ENCODE data around the gene ZNF777. TPM values are rescaled to one million over a fixed set of nuclear protein-coding genes. Genes with fewer than 3 reads are reported as not detected.

The ZNF777 gene
- polyA plus RNA-seq, 1 donor from 2014 or later: 6.1 TPM

GRCh38 chr7:149467321-149467859 lies 6.5 kb upstream of the ZNF777 start:
- TF ChIP-seq EP300 (conservative IDR thresholded peaks at IDR 0.05; ENCODE audit: poor library complexity, severe bottlenecking) (no peak), REST (IDR thresholded peaks at IDR 0.05; ENCODE audit: borderline replicate concordance) (no peak), RAD21 (conservative IDR thresholded peaks at IDR 0.05) (no peak), TAF1 (IDR thresholded peaks at IDR 0.05; ENCODE audit: low read depth) (no peak), SMC3 (conservative IDR thresholded peaks at IDR 0.05; ENCODE audit: poor library complexity) (no peak), MXI1 (conservative IDR thresholded peaks at IDR 0.05; ENCODE audit: poor library complexity, severe bottlenecking) (no peak), EZH2 (IDR thresholded peaks at IDR 0.05; ENCODE audit: borderline replicate concordance, insufficient read depth, low read length, poor library complexity, severe bottlenecking) (no peak), CTCF (IDR thresholded peaks at IDR 0.05; ENCODE audit: poor library complexity, severe bottlenecking) (no peak), POLR2AphosphoS5 (IDR thresholded peaks at IDR 0.05) (no peak)
- H4K20me1 ChIP-seq (ENCODE audit: insufficient read depth): no peaks in the 10 kb centered on the region
- H3K9me2 ChIP-seq (ENCODE audit: insufficient read depth, low read length): no peaks in the 10 kb centered on the region

GRCh38 chr7:149466364-149466763 lies 5.5 kb upstream of the ZNF777 start:
- Histone ChIP-seq H3K27me3 (ENCODE audit: insufficient read depth, low read depth, low read length) (no peaks in the 10 kb centered on the region), H2AFZ (ENCODE audit: low read depth, low read length) (no peak overlapping the region), H3K9ac (ENCODE audit: low read length) (no peak overlapping the region), H3K4me2 (ENCODE audit: low read length) (no peak overlapping the region), H3K36me3 (ENCODE audit: insufficient read depth, low read length) (no peaks in the 10 kb centered on the region), H3K79me2 (replicated peaks; ENCODE audit: insufficient read depth, low read length) (no peaks in the 10 kb centered on the region), H3K9me2 (ENCODE audit: insufficient read depth, low read length) (no peaks in the 10 kb centered on the region), H3K9me3 (ENCODE audit: low read length) (no peaks in the 10 kb centered on the region), H3K27ac (ENCODE audit: low read length) (no peak overlapping the region), H3K4me3 (ENCODE audit: low read length) (no peak overlapping the region), H3F3A (ENCODE audit: insufficient read depth, low read length, poor library complexity, severe bottlenecking) (no peaks in the 10 kb centered on the region), H4K20me1 (ENCODE audit: insufficient read depth) (no peaks in the 10 kb centered on the region)
- TF ChIP-seq CTCF (IDR thresholded peaks at IDR 0.05; ENCODE audit: poor library complexity, severe bottlenecking) (no peak), EZH2 (IDR thresholded peaks at IDR 0.05; ENCODE audit: borderline replicate concordance, insufficient read depth, low read length, poor library complexity, severe bottlenecking) (no peak), SMC3 (conservative IDR thresholded peaks at IDR 0.05; ENCODE audit: poor library complexity) (no peak), POLR2AphosphoS5 (IDR thresholded peaks at IDR 0.05) (no peak), REST (IDR thresholded peaks at IDR 0.05; ENCODE audit: borderline replicate concordance) (no peak), TAF1 (IDR thresholded peaks at IDR 0.05; ENCODE audit: low read depth) (no peak), RAD21 (conservative IDR thresholded peaks at IDR 0.05) (no peak)

More at GRCh38 chr7:149467321-149467859, 6.5 kb upstream of the ZNF777 start:
- no peak overlapping the region for H3K9ac ChIP-seq (ENCODE audit: low read length)
- H3K4me3 ChIP-seq (ENCODE audit: low read length): no peak overlapping the region
- H3K27ac ChIP-seq (ENCODE audit: low read length): no peak overlapping the region
- H2AFZ ChIP-seq (ENCODE audit: low read depth, low read length): no peak overlapping the region
- no peaks in the 10 kb centered on the region for H3K9me3 ChIP-seq (ENCODE audit: low read length)
- H3K79me2 ChIP-seq (replicated peaks; ENCODE audit: insufficient read depth, low read length): no peaks in the 10 kb centered on the region
- no peaks in the 10 kb centered on the region for H3K36me3 ChIP-seq (ENCODE audit: insufficient read depth, low read length)
- no peak overlapping the region for H3K4me2 ChIP-seq (ENCODE audit: low read length)
- no peaks in the 10 kb centered on the region for H3K27me3 ChIP-seq (ENCODE audit: insufficient read depth, low read depth, low read length)
- no peaks in the 10 kb centered on the region for H3F3A ChIP-seq (ENCODE audit: insufficient read depth, low read length, poor library complexity, severe bottlenecking)
